CD4-positive, alpha-beta T cell treated with Interleukin-4 for 1 hour (primary cell): ENCODE results near the gene CT47C1.
"Not testable (repeated sequence)": the region's sequence is repeated elsewhere in the genome, so short reads cannot be mapped to it uniquely, and the experiment has no call there.

ENCODE experiments used
- DNase-seq, 2 donors: peaks; one replicate each; pipeline ENCODE4 v3.0.0-alpha.2; 2020 to 2022

Gene CT47C1

DNA sequence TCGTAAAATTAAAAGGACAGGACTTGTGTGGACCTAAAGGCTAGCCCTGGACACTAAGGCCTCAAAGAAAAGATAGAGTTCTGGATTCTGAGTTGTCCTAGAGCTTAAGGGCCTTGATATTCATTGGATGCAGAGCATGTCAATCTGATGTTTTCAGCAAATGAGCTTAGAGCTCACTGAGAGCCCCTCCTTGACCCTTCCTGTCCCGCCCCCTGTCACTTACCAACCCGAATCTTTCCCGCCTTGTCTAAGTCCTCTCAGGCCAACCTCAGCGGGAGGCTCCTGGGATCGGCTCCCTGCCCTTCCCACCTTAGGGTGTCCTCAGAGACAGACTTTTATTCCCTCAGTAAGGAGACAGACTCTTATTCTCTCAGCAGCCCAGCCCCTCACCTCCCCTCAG is at the start of gene CT47C1:
Gene CT47C1, plus strand, starts transcription at position 250 of the 400 bp plus-strand sequence. CDS start 233 bp downstream, outside the sequence.
- DNase-seq: no peak

GRCh38 chrX:119025900-119026299 is 46.9 kb upstream of the CT47C1 start:
- DNase-seq: no peak

- DNase-seq: not testable (repeated sequence)
These were observed 46.4 kb upstream of the CT47C1 start for GRCh38 chrX:119026344-119026743.

DNA sequence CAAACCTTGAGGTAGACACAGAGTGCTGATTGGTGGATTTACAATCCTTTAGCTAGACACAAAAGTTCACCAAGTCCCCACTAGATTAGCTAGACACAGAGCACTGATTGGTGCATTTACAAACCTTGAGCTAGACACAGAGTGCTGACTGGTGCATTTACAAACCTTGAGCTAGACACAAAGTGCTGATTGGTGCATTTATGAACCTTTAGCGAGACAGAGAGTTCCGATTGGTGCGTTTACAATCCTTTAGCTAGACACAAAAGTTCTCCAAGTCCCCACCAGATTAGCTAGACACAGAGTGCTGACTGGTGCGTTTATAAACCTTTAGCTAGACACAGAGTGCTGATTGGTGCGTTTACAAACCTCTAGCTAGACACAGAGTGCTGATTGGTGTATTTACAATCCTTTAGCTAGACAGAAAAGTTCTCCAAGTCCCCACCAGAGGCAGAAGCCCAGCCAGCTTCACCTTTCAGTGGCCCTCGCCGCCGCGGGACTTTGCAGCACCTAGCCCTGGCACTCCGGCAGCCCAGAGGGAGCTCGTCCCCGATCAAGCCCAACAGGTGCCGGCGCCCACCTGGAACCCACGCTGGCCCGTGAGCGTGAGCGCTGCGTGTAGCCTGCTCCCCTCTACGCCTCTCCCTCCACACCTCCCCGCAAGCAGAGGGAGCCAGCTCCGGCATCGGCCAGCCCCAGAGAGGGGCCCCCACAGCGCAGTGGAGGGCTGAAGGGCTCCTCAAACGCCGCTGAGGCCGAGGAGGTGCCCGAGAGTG is 44.6 kb upstream of the CT47C1 start:
- DNase-seq: not testable (repeated sequence)

GRCh38 chrX:119028733-119029330 is 44.0 kb upstream of the CT47C1 start:
- DNase-seq: no peak

GRCh38 chrX:119029656-119030055 is 43.1 kb upstream of the CT47C1 start:
- not testable (repeated sequence) for DNase-seq

DNA sequence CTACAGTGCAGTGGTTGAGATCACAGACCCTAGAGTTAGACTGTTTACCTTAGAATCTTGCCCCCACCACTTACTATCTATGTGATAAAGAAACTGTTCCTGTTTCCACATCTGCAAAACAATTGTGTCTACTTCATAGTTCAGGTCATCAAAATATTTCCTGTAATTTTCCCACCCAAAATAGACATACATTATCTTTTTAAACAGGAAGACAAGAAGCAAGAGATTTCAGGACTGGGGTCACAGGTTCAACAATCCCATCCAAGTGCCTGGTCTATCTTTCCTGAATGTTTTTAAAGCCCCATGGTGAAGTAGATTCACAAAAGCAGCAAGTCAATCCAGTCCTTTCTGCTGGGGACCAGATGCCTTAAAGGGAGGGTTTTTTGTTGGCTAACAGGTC is 41.8 kb upstream of the CT47C1 start:
- DNase-seq: no peak

DNA sequence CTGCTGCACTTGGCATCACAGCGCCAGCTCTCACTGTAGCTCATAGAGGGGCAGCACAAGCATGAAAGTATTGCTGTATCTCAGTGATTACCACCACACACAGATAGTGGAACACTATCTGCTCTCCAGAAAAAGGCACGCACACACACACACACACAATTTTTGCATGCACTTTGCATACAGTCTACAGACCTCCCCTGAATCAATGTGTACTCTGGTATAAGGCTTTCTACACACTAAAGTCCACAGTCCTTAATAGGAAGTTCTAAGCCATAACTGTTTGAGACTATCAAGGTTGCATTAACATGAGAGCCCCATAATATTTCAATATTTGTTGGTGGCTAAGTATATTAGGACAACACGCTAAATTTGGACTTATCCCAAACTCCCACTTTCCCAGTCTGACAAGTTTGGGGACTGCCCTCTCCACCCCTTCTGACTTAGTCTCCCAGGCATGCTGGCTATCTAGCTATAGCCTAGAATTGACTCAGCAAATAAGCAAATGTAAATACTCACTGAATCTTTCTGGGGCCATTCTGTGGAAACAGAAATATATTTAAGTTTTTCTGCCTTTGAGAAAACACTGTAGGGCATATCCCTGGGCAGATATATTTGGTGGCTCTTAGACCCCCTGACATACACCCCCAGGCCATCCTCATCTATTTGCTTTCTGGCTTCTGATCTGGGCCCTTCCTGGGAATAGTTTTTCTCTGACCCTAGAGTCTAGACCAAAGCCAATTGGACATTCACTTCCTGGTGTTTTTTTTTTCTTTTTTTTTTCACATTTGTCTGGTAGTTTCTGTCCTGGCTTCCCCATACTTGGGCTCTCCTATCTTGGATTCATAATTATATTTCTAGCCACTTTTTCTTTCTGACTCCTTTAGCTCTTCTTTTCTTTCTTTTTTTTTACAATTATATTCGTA is 36.4 kb upstream of the CT47C1 start:
- no peak for DNase-seq

GRCh38 chrX:119040432-119040831 is 32.4 kb upstream of the CT47C1 start:
- no peak for DNase-seq

- DNase-seq: peak in 1 of 2 donors; percentile 32
These were observed 31.6 kb upstream of the CT47C1 start for GRCh38 chrX:119041175-119041574.

GRCh38 chrX:119042040-119042439 is 30.8 kb upstream of the CT47C1 start:
- DNase-seq: no peak

DNA sequence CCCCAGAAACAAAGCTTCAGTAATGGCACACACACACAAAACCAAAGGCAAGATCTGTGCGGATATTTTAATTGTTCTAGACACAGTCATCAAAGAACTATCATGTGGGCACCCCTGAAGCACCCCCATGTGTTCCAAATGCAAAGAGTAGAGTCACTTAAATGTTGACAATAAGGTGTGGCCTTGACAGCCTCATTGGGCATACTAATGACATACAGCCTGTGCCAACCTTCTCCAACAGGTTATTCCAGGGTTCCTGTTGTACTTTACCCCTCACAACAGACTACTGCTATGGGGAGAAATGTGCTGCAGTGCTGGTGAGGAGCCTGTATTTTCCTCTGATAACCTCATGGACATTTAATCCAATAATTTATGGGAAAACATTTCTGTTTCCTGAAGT is 29.8 kb upstream of the CT47C1 start:
- DNase-seq: no peak

DNA sequence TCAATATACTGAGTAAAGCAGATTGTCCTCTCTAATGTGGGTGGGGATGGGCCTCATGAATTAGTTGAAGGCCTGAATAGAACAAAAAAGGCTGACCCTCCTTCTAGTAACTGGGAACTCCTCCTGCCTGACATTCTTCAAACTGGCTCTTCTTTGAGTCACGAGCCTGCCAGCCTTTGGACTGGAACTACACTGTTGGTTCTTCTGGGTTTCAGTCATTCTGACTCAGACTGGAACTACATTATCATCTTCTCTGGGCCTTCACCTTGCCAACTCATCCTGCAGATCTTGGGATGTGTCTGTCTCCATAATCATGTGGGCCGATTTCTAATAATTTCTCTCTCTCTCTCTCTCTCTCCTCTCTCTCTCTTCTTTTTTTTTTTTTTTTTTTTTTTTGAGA is 26.9 kb upstream of the CT47C1 start:
- no peak for DNase-seq

DNA sequence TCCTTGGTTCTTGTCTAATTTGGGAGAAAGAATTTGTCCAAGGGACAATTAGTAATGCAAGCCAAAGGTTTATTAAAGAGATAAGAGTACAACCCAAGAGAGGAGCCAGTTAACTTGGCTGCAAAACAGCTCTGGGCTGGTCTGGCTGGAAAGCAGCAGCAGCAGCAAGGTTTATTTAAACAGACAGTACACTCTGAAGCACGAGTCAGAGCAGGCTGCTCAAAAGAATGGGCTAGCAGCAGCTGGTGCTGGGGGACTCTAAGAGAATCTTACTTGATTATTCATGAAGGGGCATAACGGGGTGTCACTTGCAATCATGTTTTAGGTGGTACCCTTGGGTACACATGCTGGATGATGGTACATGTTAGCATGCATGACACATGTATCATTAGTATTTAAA is 17.1 kb upstream of the CT47C1 start:
- no peak for DNase-seq

DNA sequence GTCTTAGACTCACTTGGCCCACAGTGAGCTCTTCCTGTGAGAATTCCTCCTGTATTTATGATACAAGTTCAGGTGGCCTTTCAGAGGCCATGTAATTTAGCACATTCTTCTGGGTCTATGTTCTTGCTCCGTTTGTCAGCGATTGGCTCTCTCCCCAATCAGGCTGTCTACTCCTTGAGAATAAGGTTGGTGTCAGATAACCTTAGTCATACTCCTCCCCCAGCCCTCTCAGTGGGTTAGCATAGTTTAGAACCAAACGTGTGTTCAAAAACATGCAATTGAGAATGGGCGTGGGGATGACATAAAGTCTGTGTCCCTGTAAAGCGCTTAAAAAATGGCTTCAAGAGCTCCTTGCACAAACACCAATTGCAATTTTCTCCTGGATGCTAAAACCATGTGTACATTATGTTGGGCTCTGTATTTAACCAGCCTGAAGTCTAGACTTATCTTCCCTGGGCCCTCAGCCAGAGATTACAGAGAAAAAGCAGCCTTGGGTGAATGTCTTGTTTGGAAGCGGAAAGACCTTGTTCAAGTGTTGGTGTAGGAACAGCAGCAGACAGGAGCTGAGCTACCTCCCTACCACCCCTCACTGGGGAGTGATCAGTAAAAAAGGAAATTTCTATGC is 9.9 kb upstream of the CT47C1 start:
- DNase-seq: no peak

GRCh38 chrX:119063428-119063827 is 9.4 kb upstream of the CT47C1 start:
- no peak for DNase-seq

DNA sequence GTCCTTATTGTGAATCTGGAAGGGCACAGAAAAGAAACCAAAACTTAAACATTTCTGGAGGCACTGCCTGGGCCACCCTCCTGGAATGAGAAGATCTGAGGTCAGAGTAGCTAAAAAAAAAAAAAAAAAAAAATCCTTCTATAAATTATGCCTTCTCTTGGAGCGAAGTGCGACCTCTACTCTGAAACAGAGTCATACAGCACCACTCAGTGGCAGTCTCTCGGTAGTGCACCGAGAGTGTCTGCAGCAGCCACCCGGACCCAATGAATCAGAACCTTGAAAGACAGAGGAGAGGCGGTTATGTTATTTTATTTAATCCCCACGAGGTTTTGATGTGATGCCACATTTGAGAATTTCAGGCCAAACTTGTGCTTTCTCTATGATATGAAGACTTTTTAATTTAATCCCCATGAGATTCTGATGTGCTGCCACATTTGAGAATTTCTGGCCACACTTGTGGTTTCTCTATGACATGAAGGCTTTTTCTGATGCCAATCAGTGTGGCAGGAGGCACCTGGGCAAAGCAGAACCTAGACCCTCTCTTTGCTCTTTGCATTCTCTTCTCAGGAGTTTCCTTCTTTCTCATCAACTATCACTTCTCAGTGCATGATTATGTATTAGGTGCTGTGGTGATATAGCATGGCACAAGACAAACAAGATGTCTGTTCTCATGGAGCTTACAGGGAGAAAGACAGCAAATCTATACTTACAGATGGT is 5.6 kb upstream of the CT47C1 start:
- DNase-seq: peak; percentile 19 to 43

DNA sequence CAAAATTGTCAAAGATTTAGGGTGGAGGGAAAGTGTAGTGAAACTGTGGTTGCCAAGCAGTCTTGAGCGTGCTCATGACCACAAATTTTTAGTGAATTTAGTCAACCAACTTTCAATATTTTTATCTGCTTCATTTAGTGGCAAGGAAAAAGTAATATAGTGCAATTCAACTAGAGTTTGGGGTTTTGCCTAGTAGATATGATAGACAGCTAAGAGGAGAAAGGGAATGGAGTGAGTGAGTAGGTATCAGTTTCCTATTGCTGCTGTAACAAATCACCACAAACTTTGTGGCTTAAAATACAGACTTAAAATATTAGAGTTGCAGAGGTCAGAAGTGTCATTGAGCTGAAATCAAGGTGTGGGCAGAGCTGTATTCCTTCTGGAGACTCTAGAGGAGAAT is 3.7 kb upstream of the CT47C1 start:
- no peak for DNase-seq

- DNase-seq: no peak
These were observed 3.0 kb upstream of the CT47C1 start for GRCh38 chrX:119069762-119070161.

GRCh38 chrX:119071381-119071780 is 1.4 kb upstream of the CT47C1 start:
- no peak for DNase-seq

DNA sequence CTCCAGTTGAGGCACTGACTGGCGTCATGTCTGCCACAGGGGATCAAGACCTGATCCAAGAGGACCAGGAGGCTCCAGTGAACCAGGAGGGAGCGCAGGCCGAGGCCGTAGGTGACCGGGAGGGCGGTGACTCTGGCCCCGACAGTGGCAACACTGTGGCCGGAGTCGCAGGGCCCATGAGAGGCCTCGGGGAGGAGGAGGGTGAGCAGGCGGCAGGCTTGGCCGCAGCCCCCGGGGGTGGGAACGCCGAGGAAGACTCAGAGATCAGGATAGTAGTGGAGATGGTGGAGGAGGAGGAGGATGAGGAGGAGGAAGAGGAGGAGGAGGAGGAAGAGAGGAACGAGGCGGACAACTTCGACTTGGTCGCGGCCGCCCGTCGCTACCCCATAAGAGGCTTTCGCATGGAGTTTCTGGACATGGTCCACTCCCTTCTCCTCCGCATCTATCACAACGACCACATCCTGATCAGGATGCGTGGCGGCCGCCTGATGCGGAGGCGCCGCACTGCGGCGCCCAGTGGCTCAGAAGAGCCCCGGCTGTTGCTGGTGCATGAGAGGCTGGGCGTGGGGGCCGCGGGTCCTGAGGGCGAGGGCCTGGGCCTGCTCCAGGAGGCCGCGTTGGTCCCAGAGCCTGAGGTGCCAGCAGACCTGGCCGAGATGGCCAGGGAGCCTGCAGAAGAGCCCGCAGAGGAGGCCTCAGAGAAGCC is 560 bp downstream of the CT47C1 start:
- no peak for DNase-seq

GRCh38 chrX:119073911-119074310 is 1.1 kb downstream of the CT47C1 start:
- no peak for DNase-seq
